Neutrophil (primary cell): ENCODE results near the gene CCDC185.

Experiments
- H3K27ac ChIP-seq: fragments of 200-600 bp; sonication (generic); 2 replicates; pipeline ENCODE4 v1.5.1; 2016; ENCODE audit warnings: mild to moderate bottlenecking, moderate library complexity
- H3K27me3 ChIP-seq: fragments of 200-600 bp; sonication (generic); 2 replicates; pipeline ENCODE4 v1.6.0; 2016; ENCODE audit warnings: mild to moderate bottlenecking
- H3K36me3 ChIP-seq: fragments of 200-600 bp; sonication (generic); 2 replicates; pipeline ENCODE4 v1.5.1; 2017
- H3K4me1 ChIP-seq, 2 experiments: fragments of 200-600 bp in 1 of 2; sonication (generic) in 1 of 2; 1 replicate in 1 of 2; 2 replicates in 1 of 2; pipeline versions ENCODE4 v1.5.1 to v1.6.1; 2013 to 2016; ENCODE audit warnings: low read depth in 1 of 2, low read length in 1 of 2, mild to moderate bottlenecking in 1 of 2, moderate library complexity in 1 of 2; ENCODE audit not compliant: control insufficient read depth in 1 of 2, insufficient read depth in 1 of 2
- H3K4me3 ChIP-seq, 2 experiments: fragments of 200-600 bp in 1 of 2; sonication (generic) in 1 of 2; 1 replicate in 1 of 2; 2 replicates in 1 of 2; pipeline ENCODE4 v1.5.1; 2013 to 2016; ENCODE audit warnings: low read depth in 1 of 2, low read length in 1 of 2, mild to moderate bottlenecking in 1 of 2, moderate library complexity in 1 of 2
- H3K9me3 ChIP-seq: fragments of 200-600 bp; sonication (generic); 2 replicates; pipeline ENCODE4 v1.5.1; 2016
- TF ChIP-seq, protein P1 (sequence below): fragments of 200-600 bp; sonication (generic); IDR thresholded peaks from 2 replicates; pipeline ENCODE4 v1.5.1; 2016; ENCODE audit warnings: antibody characterized with exemption

Gene CCDC185

DNA sequence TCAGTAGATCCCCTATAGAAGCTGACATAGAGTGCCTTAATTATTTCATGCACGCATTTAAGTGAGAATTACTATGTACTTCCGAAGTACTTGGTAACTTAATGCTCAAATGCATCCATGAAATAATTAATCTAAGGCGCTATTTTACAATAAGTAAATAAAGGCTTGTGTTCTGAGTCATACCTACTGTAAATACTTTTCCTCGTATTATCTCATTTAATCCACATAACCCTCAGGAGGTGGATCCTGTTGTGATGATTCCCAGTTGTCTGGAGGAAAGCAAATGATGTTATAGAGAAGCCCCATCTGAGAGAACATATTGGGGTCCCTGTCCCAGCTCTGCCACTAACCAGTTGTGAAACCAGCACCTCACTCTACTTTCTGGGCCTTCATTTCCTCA, 45.6 kb upstream of the CCDC185 start:
- Histone ChIP-seq H3K4me1 (no peaks in the 10 kb centered on the region), H3K27ac (no peak overlapping the region), H3K9me3 (no peaks in the 10 kb centered on the region), H3K36me3 (no peaks in the 10 kb centered on the region), H3K4me3 (no peak overlapping the region), H3K27me3 (peaks cover 14% of the 10 kb centered on the region)
- TF ChIP-seq, protein P1, sequence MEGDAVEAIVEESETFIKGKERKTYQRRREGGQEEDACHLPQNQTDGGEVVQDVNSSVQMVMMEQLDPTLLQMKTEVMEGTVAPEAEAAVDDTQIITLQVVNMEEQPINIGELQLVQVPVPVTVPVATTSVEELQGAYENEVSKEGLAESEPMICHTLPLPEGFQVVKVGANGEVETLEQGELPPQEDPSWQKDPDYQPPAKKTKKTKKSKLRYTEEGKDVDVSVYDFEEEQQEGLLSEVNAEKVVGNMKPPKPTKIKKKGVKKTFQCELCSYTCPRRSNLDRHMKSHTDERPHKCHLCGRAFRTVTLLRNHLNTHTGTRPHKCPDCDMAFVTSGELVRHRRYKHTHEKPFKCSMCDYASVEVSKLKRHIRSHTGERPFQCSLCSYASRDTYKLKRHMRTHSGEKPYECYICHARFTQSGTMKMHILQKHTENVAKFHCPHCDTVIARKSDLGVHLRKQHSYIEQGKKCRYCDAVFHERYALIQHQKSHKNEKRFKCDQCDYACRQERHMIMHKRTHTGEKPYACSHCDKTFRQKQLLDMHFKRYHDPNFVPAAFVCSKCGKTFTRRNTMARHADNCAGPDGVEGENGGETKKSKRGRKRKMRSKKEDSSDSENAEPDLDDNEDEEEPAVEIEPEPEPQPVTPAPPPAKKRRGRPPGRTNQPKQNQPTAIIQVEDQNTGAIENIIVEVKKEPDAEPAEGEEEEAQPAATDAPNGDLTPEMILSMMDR: no peak

DNA sequence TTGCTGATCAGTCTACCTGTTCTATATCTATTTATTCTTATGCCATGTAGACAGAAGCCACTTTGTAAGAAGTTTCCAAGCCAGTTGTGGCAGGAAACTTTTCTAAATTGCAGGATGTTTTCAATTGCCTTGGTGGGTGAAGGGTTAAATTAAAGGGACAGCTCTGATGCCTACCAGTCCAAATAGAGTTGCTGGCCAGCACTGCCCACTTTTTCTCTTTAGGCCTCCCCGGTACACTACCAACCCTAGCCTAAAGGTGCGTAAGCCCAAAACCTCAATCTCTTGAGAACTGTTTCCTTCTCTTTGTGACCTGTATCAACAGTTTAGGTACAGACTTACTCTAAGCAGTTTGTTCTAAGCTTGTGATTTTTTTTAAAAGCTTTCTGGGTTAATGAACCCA, 44.8 kb upstream of the CCDC185 start:
- TF ChIP-seq, protein P1: no peak
- Histone ChIP-seq H3K36me3 (no peaks in the 10 kb centered on the region), H3K27ac (no peak overlapping the region), H3K4me1 (no peaks in the 10 kb centered on the region), H3K9me3 (no peaks in the 10 kb centered on the region), H3K4me3 (no peak overlapping the region), H3K27me3 (peaks cover 23% of the 10 kb centered on the region)

DNA sequence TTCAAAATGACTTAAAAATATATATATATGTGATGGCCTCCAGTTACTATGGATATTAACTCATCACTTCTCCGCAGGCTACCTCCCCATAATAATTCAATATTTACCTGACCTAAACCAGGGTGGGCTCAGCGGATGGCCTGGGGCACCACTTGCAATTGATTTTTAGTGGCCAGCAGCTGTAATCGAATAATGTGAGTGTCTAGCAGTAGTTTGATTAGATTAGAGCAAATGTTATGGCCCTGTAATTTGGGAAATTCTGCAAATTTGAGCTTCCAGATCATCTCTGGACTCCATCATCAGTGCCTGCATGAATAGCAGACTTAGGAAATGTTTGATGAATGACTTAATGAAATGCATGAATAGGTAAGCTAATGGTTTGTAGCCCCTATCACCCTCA, 44.0 kb upstream of the CCDC185 start:
- Histone ChIP-seq H3K36me3 (no peaks in the 10 kb centered on the region), H3K27me3 (peaks cover 29% of the 10 kb centered on the region), H3K27ac (no peak overlapping the region), H3K9me3 (no peaks in the 10 kb centered on the region), H3K4me3 (no peak overlapping the region), H3K4me1 (no peaks in the 10 kb centered on the region)
- TF ChIP-seq, protein P1: no peak

DNA sequence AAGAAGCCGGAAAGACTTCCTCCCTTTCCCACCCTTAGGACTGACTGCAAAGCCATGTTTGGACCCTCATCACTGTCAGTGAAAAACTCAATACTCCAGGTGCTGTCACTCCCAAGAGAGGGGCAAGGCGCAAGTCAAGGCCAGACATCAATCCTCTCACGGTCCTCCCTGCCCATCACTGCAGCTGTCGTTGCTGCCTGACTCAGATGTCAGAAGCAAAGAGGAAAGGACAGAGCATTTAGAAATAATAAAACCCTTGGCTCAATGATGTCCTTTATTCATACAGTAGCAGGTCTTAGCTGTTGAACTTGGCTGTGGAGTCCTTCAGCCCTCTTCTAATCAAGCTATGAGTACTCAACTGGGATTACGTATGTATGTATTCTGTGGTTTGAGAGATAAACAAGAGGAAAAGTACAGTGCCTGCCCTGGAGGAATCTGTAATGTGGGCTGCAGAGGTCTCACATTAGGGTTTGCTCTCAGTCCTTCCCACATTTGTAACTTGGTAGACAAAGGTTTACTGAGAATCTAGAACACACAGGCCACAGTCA, 42.8 kb upstream of the CCDC185 start:
- no peaks in the 10 kb centered on the region for H3K4me1 ChIP-seq
- no peak overlapping the region for H3K4me3 ChIP-seq
- peaks cover 32% of the 10 kb centered on the region for H3K27me3 ChIP-seq
- H3K27ac ChIP-seq: no peak overlapping the region
- no peaks in the 10 kb centered on the region for H3K36me3 ChIP-seq
- TF ChIP-seq, protein P1: no peak
- no peaks in the 10 kb centered on the region for H3K9me3 ChIP-seq

DNA sequence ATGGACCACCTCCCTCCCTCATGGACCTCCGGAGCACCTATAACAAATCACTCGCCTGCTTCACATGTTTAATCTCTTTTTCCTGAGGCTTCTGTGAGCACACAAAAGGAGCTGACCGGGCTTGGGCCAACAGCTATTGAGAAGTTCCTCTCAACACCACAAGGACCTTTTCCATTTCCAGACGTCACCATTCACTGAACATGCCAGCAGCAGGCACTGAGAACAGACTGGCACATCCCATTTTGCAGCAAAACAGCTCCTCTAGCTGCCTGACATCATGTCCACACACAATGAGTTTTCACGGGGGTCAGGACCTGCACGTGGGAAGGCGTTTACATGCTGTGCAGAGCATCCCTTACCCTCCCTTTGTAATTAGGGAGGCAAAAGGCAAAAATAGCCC, 40.3 kb upstream of the CCDC185 start:
- H3K4me1 ChIP-seq: no peaks in the 10 kb centered on the region
- H3K36me3 ChIP-seq: no peaks in the 10 kb centered on the region
- H3K27ac ChIP-seq: no peak overlapping the region
- TF ChIP-seq, protein P1: no peak
- H3K4me3 ChIP-seq: no peak overlapping the region
- peaks cover 44% of the 10 kb centered on the region for H3K27me3 ChIP-seq
- no peaks in the 10 kb centered on the region for H3K9me3 ChIP-seq

DNA sequence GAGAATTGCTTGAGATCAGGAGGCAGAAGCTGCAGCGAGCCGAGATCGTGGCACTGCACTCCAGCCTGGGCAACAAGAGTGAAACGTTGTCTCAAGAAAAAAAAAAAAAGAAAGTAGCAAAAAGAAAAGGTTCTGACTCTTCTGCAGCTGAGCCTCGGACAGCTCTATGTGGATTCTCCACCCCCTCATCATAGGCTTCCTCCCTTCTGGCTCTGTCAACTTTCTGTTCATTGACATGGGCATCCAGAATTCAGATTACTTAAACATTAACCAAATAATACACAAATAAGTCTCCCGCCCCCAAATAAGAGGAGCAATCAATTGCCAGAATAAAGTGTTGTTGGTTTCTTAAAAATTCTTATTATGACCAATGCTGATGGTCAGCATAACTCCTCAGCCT, 39.3 kb upstream of the CCDC185 start:
- H3K27ac ChIP-seq: no peak overlapping the region
- H3K9me3 ChIP-seq: no peaks in the 10 kb centered on the region
- no peaks in the 10 kb centered on the region for H3K4me1 ChIP-seq
- no peak overlapping the region for H3K4me3 ChIP-seq
- TF ChIP-seq, protein P1: no peak
- peaks cover 54% of the 10 kb centered on the region for H3K27me3 ChIP-seq
- H3K36me3 ChIP-seq: no peaks in the 10 kb centered on the region
